Astrocyte (in vitro differentiated cells and primary cell): Measurements from ENCODE around the gene NT5C1B. TPM values are rescaled to one million over a fixed set of nuclear protein-coding genes. Genes with fewer than 3 reads are reported as not detected.

Source experiments
- DNase-seq: peaks from one replicate; pipeline ENCODE4 v3.0.0-alpha.2; 2010; ENCODE audit warnings: low read depth
- FAIRE-seq: peaks from 2 replicates; lab custom pipeline; 2011; peaks lifted over from hg19 to GRCh38; lab: Jason Lieb, UNC
- H2AFZ ChIP-seq: 2 replicates; pipeline ENCODE4 v1.6.0; 2012; ENCODE audit warnings: low read depth, low read length, inconsistent platforms
- H3K27ac ChIP-seq: 2 replicates; pipeline ENCODE4 v1.5.1; 2011; ENCODE audit warnings: low read depth, low read length, inconsistent platforms
- H3K27me3 ChIP-seq: 2 replicates; pipeline ENCODE4 v1.6.0; 2011; ENCODE audit warnings: low read length, inconsistent platforms; ENCODE audit not compliant: insufficient read depth
- H3K36me3 ChIP-seq: 2 replicates; pipeline ENCODE4 v1.5.1; 2011; ENCODE audit warnings: low read length, inconsistent platforms; ENCODE audit not compliant: insufficient read depth
- H3K4me1 ChIP-seq: 2 replicates; pipeline ENCODE4 v1.5.1; 2011; ENCODE audit warnings: low read length, inconsistent platforms; ENCODE audit not compliant: insufficient read depth
- H3K4me2 ChIP-seq: 2 replicates; pipeline ENCODE4 v1.6.0; 2012; ENCODE audit warnings: low read length, inconsistent platforms
- H3K4me3 ChIP-seq: 2 replicates; pipeline ENCODE4 v1.5.1; 2011; ENCODE audit warnings: low read depth, mild to moderate bottlenecking, low read length, inconsistent platforms; ENCODE audit not compliant: insufficient read depth
- H3K79me2 ChIP-seq: 2 replicates; pipeline ENCODE4 v1.6.0; 2012; ENCODE audit warnings: mild to moderate bottlenecking, low read length, inconsistent platforms; ENCODE audit not compliant: insufficient read depth
- H3K9ac ChIP-seq: 2 replicates; pipeline ENCODE4 v1.6.0; 2012; ENCODE audit warnings: mild to moderate bottlenecking, low read length, inconsistent platforms
- H3K9me3 ChIP-seq: 2 replicates; pipeline ENCODE4 v1.5.1; 2012; ENCODE audit warnings: low read depth, mild to moderate bottlenecking, low read length, inconsistent platforms; ENCODE audit not compliant: insufficient read depth
- H4K20me1 ChIP-seq: 2 replicates; pipeline ENCODE4 v1.6.0; 2012; ENCODE audit warnings: low read length, inconsistent platforms; ENCODE audit not compliant: insufficient read depth
- H3K27ac Mint-ChIP-seq: one replicate; pipeline ENCODE4 v1.8.0; 2021; ENCODE audit warnings: mild to moderate bottlenecking, mixed read lengths; ENCODE audit not compliant: unreplicated experiment
- H3K27me3 Mint-ChIP-seq: one replicate; pipeline ENCODE4 v1.8.0; 2021; ENCODE audit warnings: low read depth, mixed read lengths; ENCODE audit not compliant: unreplicated experiment
- H3K36me3 Mint-ChIP-seq: one replicate; pipeline ENCODE4 v1.8.0; 2021; ENCODE audit warnings: low read depth, mixed read lengths; ENCODE audit not compliant: unreplicated experiment
- H3K4me1 Mint-ChIP-seq: one replicate; pipeline ENCODE4 v1.8.0; 2021; ENCODE audit warnings: low read depth, mixed read lengths; ENCODE audit not compliant: unreplicated experiment
- H3K4me3 Mint-ChIP-seq: one replicate; pipeline ENCODE4 v1.8.0; 2021; ENCODE audit warnings: mild to moderate bottlenecking, moderate library complexity, mixed read lengths; ENCODE audit not compliant: unreplicated experiment
- H3K9me3 Mint-ChIP-seq: one replicate; pipeline ENCODE4 v1.8.0; 2021; ENCODE audit warnings: mild to moderate bottlenecking, mixed read lengths; ENCODE audit not compliant: unreplicated experiment
- EZH2 ChIP-seq: IDR thresholded peaks from 2 replicates; pipeline ENCODE4 v1.6.1; 2012; ENCODE audit warnings: mild to moderate bottlenecking, low read length, inconsistent platforms; ENCODE audit not compliant: insufficient read depth
- total RNA-seq: library from RNA; stranded (reverse); gene quantifications from 2 replicates; pipeline ENCODE4 v1.2.1, GENCODE V29; 2021
- TF ChIP-seq, protein P1 (sequence below): IDR thresholded peaks from 2 replicates; pipeline ENCODE4 v1.5.1; 2011; ENCODE audit warnings: low read depth, mild to moderate bottlenecking, inconsistent platforms, low read length, moderate library complexity; ENCODE audit not compliant: insufficient read depth

The NT5C1B gene
- total RNA-seq, 1 donor from 2014 or later: not detected

DNA sequence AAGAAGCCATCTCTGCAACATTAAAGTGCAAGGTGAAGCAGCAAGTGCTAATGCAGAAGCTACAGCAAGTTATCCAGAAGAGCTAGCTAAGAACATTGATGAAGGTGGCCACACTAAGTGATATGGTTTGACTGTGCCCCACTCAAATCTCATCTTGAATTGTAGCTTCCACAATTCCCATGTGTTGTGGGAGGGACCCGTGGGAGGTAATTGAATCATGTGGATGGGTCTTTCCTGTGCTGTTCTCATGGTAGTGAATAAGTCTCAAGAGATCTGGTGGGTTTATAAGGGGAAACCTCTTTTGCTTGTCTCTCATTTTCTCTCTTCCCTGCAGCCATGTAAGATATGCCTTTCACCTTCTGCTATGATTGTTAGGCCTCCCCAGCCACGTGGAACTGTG is 40.3 kb downstream of the NT5C1B start:
- no peaks in the 10 kb centered on the region for H3K9me3 Mint-ChIP-seq
- Histone ChIP-seq H3K4me1 (peaks cover 14% of the 10 kb centered on the region), H3K27me3 (no peaks in the 10 kb centered on the region), H2AFZ (no peak overlapping the region), H3K4me2 (no peak overlapping the region), H3K9me3 (no peaks in the 10 kb centered on the region), H3K4me3 (no peak overlapping the region), H3K79me2 (no peaks in the 10 kb centered on the region), H3K9ac (no peak overlapping the region), H4K20me1 (no peaks in the 10 kb centered on the region), H3K36me3 (no peaks in the 10 kb centered on the region), H3K27ac (no peak overlapping the region)
- DNase-seq (no peak), FAIRE-seq (no peak)
- peaks cover 3% of the 10 kb centered on the region for H3K4me1 Mint-ChIP-seq
- H3K27ac Mint-ChIP-seq: no peak overlapping the region
- TF ChIP-seq, protein P1, sequence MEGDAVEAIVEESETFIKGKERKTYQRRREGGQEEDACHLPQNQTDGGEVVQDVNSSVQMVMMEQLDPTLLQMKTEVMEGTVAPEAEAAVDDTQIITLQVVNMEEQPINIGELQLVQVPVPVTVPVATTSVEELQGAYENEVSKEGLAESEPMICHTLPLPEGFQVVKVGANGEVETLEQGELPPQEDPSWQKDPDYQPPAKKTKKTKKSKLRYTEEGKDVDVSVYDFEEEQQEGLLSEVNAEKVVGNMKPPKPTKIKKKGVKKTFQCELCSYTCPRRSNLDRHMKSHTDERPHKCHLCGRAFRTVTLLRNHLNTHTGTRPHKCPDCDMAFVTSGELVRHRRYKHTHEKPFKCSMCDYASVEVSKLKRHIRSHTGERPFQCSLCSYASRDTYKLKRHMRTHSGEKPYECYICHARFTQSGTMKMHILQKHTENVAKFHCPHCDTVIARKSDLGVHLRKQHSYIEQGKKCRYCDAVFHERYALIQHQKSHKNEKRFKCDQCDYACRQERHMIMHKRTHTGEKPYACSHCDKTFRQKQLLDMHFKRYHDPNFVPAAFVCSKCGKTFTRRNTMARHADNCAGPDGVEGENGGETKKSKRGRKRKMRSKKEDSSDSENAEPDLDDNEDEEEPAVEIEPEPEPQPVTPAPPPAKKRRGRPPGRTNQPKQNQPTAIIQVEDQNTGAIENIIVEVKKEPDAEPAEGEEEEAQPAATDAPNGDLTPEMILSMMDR: no peak
- TF ChIP-seq EZH2: no peak
- peaks cover 2% of the 10 kb centered on the region for H3K36me3 Mint-ChIP-seq
- no peak overlapping the region for H3K4me3 Mint-ChIP-seq
- no peaks in the 10 kb centered on the region for H3K27me3 Mint-ChIP-seq

DNA sequence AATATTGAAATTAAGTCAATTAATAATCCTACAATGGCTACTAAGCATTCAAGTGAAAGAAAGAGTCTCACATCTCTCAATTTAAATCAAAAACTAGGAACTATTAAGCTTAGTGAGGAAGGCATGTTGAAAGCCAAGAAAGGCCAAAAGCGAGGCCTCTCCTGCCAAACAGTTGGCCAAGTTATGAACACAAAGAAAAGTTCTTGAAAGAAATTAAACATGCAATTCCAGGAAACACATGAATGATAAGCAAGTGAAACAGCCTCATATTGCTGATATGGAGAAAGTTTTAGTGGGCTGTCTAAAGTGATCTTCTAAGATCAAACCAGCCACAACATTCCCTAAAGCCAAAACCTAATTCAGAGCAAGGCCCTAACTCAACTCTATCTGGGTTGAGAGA is 40.7 kb downstream of the NT5C1B start:
- Histone ChIP-seq H2AFZ (no peak overlapping the region), H3K36me3 (no peaks in the 10 kb centered on the region), H3K27ac (no peak overlapping the region), H3K9me3 (no peaks in the 10 kb centered on the region), H3K4me3 (no peak overlapping the region), H3K4me2 (no peak overlapping the region), H3K27me3 (no peaks in the 10 kb centered on the region), H3K9ac (no peak overlapping the region), H4K20me1 (no peaks in the 10 kb centered on the region), H3K79me2 (no peaks in the 10 kb centered on the region), H3K4me1 (peaks cover 14% of the 10 kb centered on the region)
- H3K36me3 Mint-ChIP-seq: no peaks in the 10 kb centered on the region
- FAIRE-seq: no peak
- peaks cover 3% of the 10 kb centered on the region for H3K4me1 Mint-ChIP-seq
- H3K27me3 Mint-ChIP-seq: no peaks in the 10 kb centered on the region
- DNase-seq: peak; percentile 5
- no peaks in the 10 kb centered on the region for H3K9me3 Mint-ChIP-seq
- no peak overlapping the region for H3K4me3 Mint-ChIP-seq
- no peak overlapping the region for H3K27ac Mint-ChIP-seq
- no peak for TF ChIP-seq EZH2
- TF ChIP-seq, protein P1: no peak

DNA sequence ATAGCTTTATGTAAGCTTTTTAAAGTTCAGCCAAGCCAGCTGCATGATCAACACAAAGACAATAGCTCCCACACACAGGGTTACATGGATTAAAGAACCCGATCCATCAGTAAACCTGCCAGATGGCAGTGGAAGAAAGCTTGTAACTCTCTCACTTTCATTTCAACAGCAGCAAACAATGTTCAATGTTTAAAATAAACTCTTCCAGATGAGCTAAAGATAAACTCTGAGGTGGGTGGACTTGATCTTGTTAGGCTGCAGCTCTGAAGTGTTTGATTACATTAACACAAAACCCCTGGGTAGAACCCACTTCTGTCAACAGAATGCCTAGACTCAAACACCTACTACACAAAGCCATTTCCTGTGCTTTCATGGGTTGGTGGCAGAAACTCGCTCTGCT is 42.8 kb downstream of the NT5C1B start:
- peak; percentile 5 for FAIRE-seq
- H3K9me3 Mint-ChIP-seq: no peaks in the 10 kb centered on the region

More for the DNA sequence above, 42.8 kb downstream of the NT5C1B start:
- Histone ChIP-seq H3K36me3 (no peaks in the 10 kb centered on the region), H3K4me3 (no peak overlapping the region), H3K79me2 (no peaks in the 10 kb centered on the region), H3K27ac (no peak overlapping the region), H3K27me3 (no peaks in the 10 kb centered on the region), H3K4me1 (peaks cover 3% of the 10 kb centered on the region), H3K9ac (no peak overlapping the region), H4K20me1 (no peaks in the 10 kb centered on the region), H2AFZ (no peak overlapping the region), H3K9me3 (no peaks in the 10 kb centered on the region), H3K4me2 (no peak overlapping the region)
- DNase-seq: no peak
- Mint-ChIP-seq H3K4me3 (no peak overlapping the region), H3K27me3 (no peaks in the 10 kb centered on the region), H3K4me1 (peaks cover 3% of the 10 kb centered on the region), H3K36me3 (no peaks in the 10 kb centered on the region), H3K27ac (no peak overlapping the region)
- TF ChIP-seq, protein P1: no peak
- TF ChIP-seq EZH2: no peak
